Lung microvascular endothelial cell (primary cell): ENCODE results near the gene PSAP. TPM values are rescaled to one million over a fixed set of nuclear protein-coding genes. Genes with fewer than 3 reads are reported as not detected.
A peak's percentile ranks its signal among the peaks of the same experiment; 100 is the strongest.

Experiments
- DNase-seq, 2 donors: peaks; one replicate each; pipeline versions ENCODE4 v3.0.0 to v3.0.0-alpha.2; 2010; ENCODE audit warnings: low read depth in 2 of 2
- total RNA-seq: library from RNA; depleted of rRNA; stranded (reverse); fragments of >200 nt; gene quantifications from 2 replicates; pipeline ENCODE4 v1.2.1, GENCODE V29; 2014

Gene PSAP
- total RNA-seq, 1 donor from 2014 or later: 688 TPM

DNA sequence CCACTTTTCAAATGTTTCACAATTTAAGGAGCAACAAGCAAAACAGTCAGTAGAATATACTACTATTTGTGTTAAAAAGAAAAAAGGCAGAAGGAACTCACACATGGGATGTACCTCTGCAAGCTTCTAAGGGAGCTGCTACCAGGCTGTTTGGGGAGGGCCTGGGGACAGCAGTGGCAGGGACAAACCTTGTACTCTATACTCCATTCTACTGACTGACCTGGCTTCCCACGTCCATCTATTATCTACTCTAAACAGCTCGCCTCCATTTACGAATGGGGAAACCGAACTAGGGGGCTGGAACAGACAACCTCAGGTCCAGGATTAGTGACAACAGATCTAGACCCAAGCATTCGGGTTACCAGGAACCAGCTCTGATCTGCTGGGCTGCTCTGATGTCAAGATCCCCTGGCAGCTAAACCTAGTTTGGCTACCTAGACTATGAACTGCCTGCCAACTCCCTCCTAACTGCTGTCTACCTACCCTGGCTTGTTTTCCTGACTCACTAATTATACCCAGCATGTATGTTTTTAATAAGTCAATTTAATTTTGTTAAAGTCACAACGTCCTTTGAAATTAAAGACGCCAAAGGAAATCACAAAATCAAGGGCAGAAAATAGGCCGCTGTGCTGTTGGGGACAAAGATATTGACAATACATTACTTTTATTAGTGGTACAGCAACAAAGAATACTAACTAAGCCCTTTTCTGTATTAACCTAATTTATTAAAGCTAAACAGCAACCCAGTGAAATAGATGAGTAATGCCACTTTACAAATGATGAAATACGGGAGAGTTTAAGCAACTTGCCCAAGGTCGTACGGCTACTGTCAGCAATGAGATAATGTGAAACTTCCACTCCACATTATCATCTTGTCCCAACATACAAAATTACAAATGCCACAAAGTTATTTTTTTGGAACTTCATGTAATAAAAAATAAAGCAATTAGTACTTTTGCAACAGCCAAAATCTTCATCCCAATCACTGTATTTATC lies 5.3 kb downstream of the PSAP start:
- DNase-seq: no peak

DNA sequence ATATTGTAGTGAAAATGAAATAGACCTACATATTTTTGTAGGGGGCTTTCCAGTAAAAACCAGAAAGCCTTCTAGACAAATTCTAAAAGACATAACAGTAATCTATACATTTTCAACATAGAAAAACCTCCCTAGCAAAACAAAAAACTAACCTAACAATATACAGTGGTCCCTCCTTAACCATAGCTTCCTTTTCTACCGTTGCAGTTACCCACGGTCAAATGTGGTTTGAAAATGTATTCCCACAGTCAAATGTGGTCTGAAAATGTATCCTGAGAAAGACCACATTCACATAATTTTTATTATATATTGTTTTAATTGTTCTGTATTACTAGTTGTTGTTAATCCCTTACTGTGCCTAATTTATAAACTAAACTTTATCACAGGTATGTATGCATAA lies 6.4 kb downstream of the PSAP start:
- DNase-seq: no peak

DNA sequence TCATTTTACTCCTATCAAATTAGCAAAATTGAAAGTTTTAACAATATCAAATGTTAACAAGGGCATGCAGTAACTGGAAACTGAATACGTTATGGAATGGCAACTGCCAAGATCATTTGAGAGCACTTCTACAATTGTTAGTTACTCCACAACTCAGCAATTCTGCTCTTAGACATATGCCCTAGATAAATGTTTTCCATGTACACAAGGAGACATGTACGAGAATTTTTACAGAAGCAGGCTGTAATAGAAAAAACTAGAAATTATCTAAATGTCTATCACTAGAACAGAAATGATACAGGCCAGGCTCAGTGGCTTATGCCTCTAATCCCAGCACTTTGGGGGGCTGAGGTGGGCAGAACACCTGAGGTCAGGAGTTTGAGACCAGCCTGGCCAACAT lies 7.0 kb downstream of the PSAP start:
- DNase-seq: no peak

- no peak for DNase-seq
Measured at GRCh38 chr10:71842856-71843686, 8.0 kb downstream of the PSAP start.

GRCh38 chr10:71842422-71842821 lies 8.6 kb downstream of the PSAP start:
- DNase-seq: no peak

DNA sequence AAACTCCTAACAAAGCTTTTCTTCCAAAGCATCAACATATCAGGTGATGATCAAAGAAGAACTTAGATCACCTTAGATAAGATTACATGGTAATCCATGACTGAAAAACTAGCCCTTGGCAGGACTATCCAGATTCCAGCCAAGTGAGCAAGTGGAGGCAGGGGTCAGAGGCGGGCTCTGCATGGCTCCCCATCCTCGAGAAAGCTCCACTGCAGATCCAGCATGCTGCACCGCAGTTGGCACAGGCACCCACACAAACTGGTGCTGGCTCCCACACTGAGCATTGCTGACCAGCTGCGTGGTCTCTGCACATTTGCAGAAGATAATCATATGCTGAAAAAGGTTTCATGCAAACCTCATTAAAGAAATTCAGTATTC lies 10.1 kb downstream of the PSAP start:
- DNase-seq: no peak

DNA sequence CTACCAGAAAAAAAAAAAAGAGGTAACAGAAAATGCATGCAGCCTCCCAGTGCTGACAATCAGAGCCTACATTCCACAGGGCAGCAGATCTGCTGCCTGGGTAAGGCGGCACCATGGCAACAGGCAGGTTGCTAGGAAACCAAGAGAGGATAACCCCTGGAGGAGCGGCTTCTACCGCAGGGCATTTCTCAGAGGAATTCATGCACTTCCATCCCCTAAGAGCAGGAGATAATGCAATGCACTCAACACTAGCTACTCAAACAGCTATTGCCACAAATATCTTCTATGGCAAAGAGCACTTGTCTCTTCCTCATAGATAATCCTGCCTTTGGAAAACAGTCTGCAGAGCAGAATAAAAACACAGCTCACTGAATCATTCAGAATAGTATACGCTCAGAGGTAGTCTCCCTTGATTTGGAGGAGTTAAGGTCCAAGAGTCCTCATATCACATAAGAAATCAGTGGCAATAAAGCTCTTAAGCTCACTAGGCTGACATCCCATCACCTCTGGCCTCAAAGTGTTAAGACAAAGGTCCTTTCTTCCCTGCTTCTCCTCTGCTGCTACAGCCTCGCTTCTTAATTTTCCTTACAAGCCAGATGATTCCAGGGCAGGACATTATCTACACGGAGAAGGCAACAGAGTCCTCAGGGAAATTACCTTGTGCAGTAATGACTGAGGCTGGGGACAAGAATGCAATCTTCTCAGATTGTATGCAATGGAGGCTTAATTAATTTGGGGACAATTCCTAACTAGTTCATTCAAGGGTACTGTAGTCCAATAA lies 10.7 kb downstream of the PSAP start:
- peak; percentile 33 to 84 for DNase-seq

- DNase-seq: peak in 1 of 2 donors; percentile 31
Measured at GRCh38 chr10:71838264-71839211, 12.5 kb downstream of the PSAP start.

GRCh38 chr10:71837098-71837827 lies 13.8 kb downstream of the PSAP start:
- DNase-seq: peak in 1 of 2 donors; percentile 42

- peak in 1 of 2 donors; percentile 84 for DNase-seq
Measured at GRCh38 chr10:71836596-71836974, 14.5 kb downstream of the PSAP start.

- DNase-seq: peak; percentile 69 to 93
Measured at GRCh38 chr10:71835671-71836595, 15.1 kb downstream of the PSAP start.

DNA sequence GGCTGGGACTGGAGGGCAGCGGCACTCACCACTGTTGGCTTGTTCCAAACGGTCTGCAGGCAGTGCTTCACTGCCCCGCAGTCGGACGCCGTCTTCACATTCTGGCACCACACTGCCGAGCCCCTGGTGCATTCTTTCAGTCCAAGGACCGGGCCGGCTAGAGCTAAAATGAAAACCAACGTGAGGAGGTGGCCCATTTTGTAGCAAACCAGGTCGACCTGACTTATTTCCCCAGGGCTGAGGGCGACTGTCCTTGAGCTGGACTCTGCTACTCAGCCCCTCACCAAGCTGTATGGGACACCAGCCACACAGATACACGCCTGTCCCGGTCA lies 16.7 kb downstream of the PSAP start:
- DNase-seq: no peak

- DNase-seq: no peak
Measured at GRCh38 chr10:71833451-71834342, 17.4 kb downstream of the PSAP start.

- no peak for DNase-seq
Measured at GRCh38 chr10:71832967-71833366, 18.1 kb downstream of the PSAP start.

DNA sequence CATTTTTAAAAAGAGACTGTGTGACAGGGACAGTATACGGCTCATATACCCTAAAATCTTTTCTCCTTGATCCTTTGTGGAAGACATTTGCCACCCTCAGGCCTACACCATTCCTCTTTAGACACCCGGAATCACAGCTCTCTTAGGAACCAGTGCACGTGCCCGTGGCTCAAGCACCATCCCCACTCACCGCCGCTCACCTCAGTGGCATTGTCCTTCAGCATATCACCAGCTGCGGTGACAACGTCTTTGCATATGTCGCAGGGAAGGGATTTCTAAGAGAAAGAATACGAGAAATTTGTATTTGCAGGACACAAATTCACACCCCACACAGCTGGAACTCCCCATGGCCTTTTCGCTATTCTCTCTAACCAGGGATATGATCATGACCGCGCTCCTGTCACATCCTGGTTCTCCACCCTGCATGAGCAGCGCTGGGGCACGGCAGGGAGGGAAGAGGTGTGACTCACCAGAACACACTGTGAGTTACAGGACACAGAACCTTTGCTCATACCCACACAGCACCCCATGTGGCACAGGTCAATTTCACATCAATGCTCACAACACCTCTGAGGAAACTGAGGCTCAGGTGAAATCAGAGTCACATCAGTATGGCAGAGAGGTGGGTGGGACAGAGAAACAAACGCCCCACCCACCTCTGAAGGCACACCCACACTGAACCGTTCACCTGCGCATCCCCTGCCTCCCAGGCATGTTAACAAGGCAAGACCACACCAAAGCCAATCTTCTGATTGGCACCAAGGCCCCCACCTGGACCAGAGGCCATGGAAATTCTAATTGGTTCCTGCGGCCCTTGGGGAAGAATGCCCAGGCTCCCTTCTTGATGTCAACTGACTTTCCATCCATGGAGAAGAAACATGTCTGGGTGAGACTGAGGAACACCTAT lies 19.2 kb downstream of the PSAP start:
- peak; percentile 57 to 84 for DNase-seq

GRCh38 chr10:71830726-71831125 lies 20.3 kb downstream of the PSAP start:
- DNase-seq: no peak

DNA sequence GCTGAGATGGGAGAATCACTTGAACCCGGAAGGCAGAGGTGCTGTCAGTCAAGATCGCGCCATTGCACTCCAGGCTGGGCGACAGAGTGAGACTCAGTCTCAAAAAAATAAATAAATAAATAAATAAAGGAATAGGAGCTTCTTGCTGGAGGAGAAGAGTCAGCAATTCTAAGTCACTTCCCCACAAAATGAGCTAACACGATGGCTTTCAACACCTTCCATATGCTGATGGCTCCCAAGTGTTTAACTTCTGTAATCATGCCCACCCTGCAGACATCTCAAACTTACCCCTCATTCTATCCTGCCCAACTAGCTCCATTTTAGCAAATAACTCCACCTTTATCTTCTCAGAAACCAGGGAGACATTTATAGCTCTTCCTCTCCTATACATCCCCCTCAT lies 21.2 kb downstream of the PSAP start:
- DNase-seq: no peak
